Fibroblast of lung (primary cell): ENCODE data around the gene FGFBP2. TPM values are rescaled to one million over a fixed set of nuclear protein-coding genes. Genes with fewer than 3 reads are reported as not detected.

Experiments used
- DNase-seq, 2 donors: peaks; one replicate each; pipeline versions ENCODE4 v3.0.0 to v3.0.0-alpha.2; 2010; ENCODE audit warnings: low read depth in 2 of 2
- H2AFZ ChIP-seq: 2 replicates; pipeline ENCODE4 v1.5.1; 2012; ENCODE audit warnings: low read length, control low read depth, inconsistent platforms
- H3K27ac ChIP-seq: 2 replicates; pipeline ENCODE4 v1.5.1; 2011; ENCODE audit warnings: low read length, control low read depth; ENCODE audit not compliant: insufficient read depth
- H3K27me3 ChIP-seq: 2 replicates; pipeline ENCODE4 v1.5.1; 2011; ENCODE audit warnings: mild to moderate bottlenecking, low read length; ENCODE audit not compliant: control insufficient read depth, insufficient read depth
- H3K36me3 ChIP-seq: 2 replicates; pipeline ENCODE4 v1.5.1; 2011; ENCODE audit warnings: low read length; ENCODE audit not compliant: control insufficient read depth, insufficient read depth
- H3K4me1 ChIP-seq: 2 replicates; pipeline ENCODE4 v1.5.1; 2011; ENCODE audit warnings: low read length; ENCODE audit not compliant: control insufficient read depth, insufficient read depth; ENCODE audit errors: extremely low read depth
- H3K4me2 ChIP-seq: 2 replicates; pipeline ENCODE4 v1.5.1; 2011; ENCODE audit warnings: low read length, control low read depth; ENCODE audit not compliant: insufficient read depth; ENCODE audit errors: extremely low read depth
- H3K4me3 ChIP-seq, 4 experiments: fragments of 200-600 bp in 1 of 4; sonication (generic) in 1 of 4; replicated peaks in 1 of 4; 2 replicates each; pipeline ENCODE4 v1.5.1; 2011 to 2016; ENCODE audit warnings: low read length in 4 of 4, low read depth in 3 of 4, mild to moderate bottlenecking in 3 of 4, control low read depth in 2 of 4, inconsistent platforms in 1 of 4, mixed read lengths in 1 of 4; ENCODE audit not compliant: insufficient read depth in 1 of 4; ENCODE audit errors: control extremely low read depth in 1 of 4
- H3K79me2 ChIP-seq: 2 replicates; pipeline ENCODE4 v1.5.1; 2012; ENCODE audit warnings: mild to moderate bottlenecking, low read length, inconsistent platforms; ENCODE audit not compliant: control insufficient read depth, insufficient read depth
- H3K9ac ChIP-seq: 2 replicates; pipeline ENCODE4 v1.5.1; 2011; ENCODE audit warnings: mild to moderate bottlenecking, low read length, control low read depth; ENCODE audit not compliant: insufficient read depth
- H3K9me3 ChIP-seq: 2 replicates; pipeline ENCODE4 v1.5.1; 2012; ENCODE audit warnings: low read depth, low read length; ENCODE audit not compliant: control insufficient read depth, insufficient read depth
- H4K20me1 ChIP-seq: 2 replicates; pipeline ENCODE4 v1.5.1; 2011; ENCODE audit warnings: low read length; ENCODE audit not compliant: control insufficient read depth, insufficient read depth; ENCODE audit errors: extremely low read depth
- EZH2 ChIP-seq: IDR thresholded peaks from 2 replicates; pipeline ENCODE4 v1.5.1; 2012; ENCODE audit warnings: low read length, control low read depth, mild to moderate bottlenecking; ENCODE audit errors: missing control alignments
- polyA plus RNA-seq, 2 donors: library from polyadenylated mRNA; depleted of rRNA in 1 of 2; stranded (reverse) in 1 of 2; unstranded in 1 of 2; fragments of >200 nt; gene quantifications; 2 replicates each; pipeline ENCODE4 v1.2.1, GENCODE V29; 2011 to 2012; ENCODE audit warnings: missing spikeins in 1 of 2
- total RNA-seq: library from RNA; depleted of rRNA; stranded (reverse); fragments of >200 nt; gene quantifications from 2 replicates; pipeline ENCODE4 v1.2.1, GENCODE V29; 2014
- TF ChIP-seq, protein P1 (sequence below), 2 donors: IDR thresholded peaks in 1 of 2; conservative IDR thresholded peaks in 1 of 2; 1 replicate in 1 of 2; 2 replicates in 1 of 2; pipeline ENCODE4 v1.5.1; 2011 to 2012; ENCODE audit warnings: low read length in 2 of 2, control low read depth in 1 of 2, inconsistent platforms in 1 of 2, low read depth in 1 of 2, mild to moderate bottlenecking in 1 of 2

Gene FGFBP2
- total and polyA plus RNA-seq, 2 donors (not counting 1 experiment from before 2014, with no cell fraction given): 0.09 TPM; not detected in 1

DNA sequence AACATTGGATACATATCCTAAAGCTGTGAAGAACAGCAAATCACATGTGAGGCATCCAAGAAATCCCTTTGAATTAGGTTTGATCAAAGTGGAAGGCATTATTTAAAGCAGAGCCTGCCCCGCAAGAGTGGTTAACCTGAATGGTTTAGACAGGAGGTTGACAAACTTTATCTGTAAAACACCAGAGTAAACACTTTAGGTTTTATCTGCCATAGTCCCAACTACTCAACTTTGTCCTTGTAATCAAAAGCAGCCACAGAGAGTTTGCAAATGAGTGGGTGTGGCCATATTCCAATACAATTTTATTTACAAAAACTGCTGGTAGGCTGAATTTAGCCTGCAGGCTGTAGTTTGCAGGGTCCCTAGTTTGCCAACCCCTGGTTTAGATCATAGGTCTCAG, 25.2 kb upstream of the FGFBP2 start:
- no peak overlapping the region for H3K4me3 ChIP-seq
- no peak overlapping the region for H3K4me2 ChIP-seq
- H3K4me1 ChIP-seq: no peaks in the 10 kb centered on the region
- no peaks in the 10 kb centered on the region for H3K9me3 ChIP-seq
- DNase-seq: no peak
- no peak overlapping the region for H2AFZ ChIP-seq
- H4K20me1 ChIP-seq: no peaks in the 10 kb centered on the region
- TF ChIP-seq, protein P1, sequence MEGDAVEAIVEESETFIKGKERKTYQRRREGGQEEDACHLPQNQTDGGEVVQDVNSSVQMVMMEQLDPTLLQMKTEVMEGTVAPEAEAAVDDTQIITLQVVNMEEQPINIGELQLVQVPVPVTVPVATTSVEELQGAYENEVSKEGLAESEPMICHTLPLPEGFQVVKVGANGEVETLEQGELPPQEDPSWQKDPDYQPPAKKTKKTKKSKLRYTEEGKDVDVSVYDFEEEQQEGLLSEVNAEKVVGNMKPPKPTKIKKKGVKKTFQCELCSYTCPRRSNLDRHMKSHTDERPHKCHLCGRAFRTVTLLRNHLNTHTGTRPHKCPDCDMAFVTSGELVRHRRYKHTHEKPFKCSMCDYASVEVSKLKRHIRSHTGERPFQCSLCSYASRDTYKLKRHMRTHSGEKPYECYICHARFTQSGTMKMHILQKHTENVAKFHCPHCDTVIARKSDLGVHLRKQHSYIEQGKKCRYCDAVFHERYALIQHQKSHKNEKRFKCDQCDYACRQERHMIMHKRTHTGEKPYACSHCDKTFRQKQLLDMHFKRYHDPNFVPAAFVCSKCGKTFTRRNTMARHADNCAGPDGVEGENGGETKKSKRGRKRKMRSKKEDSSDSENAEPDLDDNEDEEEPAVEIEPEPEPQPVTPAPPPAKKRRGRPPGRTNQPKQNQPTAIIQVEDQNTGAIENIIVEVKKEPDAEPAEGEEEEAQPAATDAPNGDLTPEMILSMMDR (conservative IDR thresholded peaks at IDR 0.05 in 1 of 2, IDR thresholded peaks at IDR 0.05 in 1 of 2; ENCODE audit: low read depth in 1 of 2, low read length in 2 of 2): no peak
- TF ChIP-seq EZH2: no peak
- H3K36me3 ChIP-seq: no peaks in the 10 kb centered on the region
- no peak overlapping the region for H3K27ac ChIP-seq
- H3K79me2 ChIP-seq: no peaks in the 10 kb centered on the region
- H3K9ac ChIP-seq: no peak overlapping the region
- peaks cover 2% of the 10 kb centered on the region for H3K27me3 ChIP-seq

GRCh38 chr4:15986907-15987306, 23.9 kb upstream of the FGFBP2 start:
- H3K9ac ChIP-seq: no peak overlapping the region
- H3K4me3 ChIP-seq: no peak overlapping the region
- H3K4me1 ChIP-seq: no peaks in the 10 kb centered on the region
- H3K36me3 ChIP-seq: no peaks in the 10 kb centered on the region
- no peaks in the 10 kb centered on the region for H4K20me1 ChIP-seq
- H2AFZ ChIP-seq: no peak overlapping the region
- TF ChIP-seq, protein P1 (conservative IDR thresholded peaks at IDR 0.05 in 1 of 2, IDR thresholded peaks at IDR 0.05 in 1 of 2; ENCODE audit: low read depth in 1 of 2, low read length in 2 of 2): no peak
- TF ChIP-seq EZH2: no peak
- no peaks in the 10 kb centered on the region for H3K79me2 ChIP-seq
- H3K4me2 ChIP-seq: no peak overlapping the region
- DNase-seq: no peak
- no peak overlapping the region for H3K27ac ChIP-seq
- peaks cover 4% of the 10 kb centered on the region for H3K27me3 ChIP-seq
- no peaks in the 10 kb centered on the region for H3K9me3 ChIP-seq

DNA sequence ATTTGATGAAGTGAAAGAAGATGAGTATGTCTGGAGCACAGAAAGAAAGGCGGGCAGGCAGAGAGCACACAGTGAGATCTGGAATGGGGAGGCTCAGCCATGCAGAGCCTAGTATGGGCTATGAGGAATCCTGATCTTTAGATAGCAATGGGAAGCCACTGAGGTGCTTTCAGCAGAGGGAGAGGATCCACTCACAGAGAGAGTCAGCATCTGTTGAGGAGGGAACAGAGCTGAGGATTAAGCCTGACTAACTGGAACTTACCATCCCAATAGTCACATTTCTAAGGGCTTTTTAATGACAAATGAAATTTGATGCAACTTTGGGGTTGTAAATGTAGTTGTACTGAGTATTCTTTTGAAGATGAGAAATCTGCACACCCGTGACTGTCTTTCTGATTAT, 20.6 kb upstream of the FGFBP2 start:
- Histone ChIP-seq H3K4me1 (no peaks in the 10 kb centered on the region), H3K9ac (no peak overlapping the region), H2AFZ (no peak overlapping the region), H3K4me3 (no peak overlapping the region), H3K4me2 (no peak overlapping the region), H3K36me3 (no peaks in the 10 kb centered on the region), H3K27ac (no peak overlapping the region), H4K20me1 (no peaks in the 10 kb centered on the region), H3K79me2 (no peaks in the 10 kb centered on the region), H3K9me3 (no peaks in the 10 kb centered on the region), H3K27me3 (peaks cover 4% of the 10 kb centered on the region)
- DNase-seq: no peak
- TF ChIP-seq, protein P1 (conservative IDR thresholded peaks at IDR 0.05 in 1 of 2, IDR thresholded peaks at IDR 0.05 in 1 of 2; ENCODE audit: low read depth in 1 of 2, low read length in 2 of 2): no peak
- TF ChIP-seq EZH2: no peak
